ENCODE measurements around the gene JAKMIP1.

- TF ChIP-seq CTCF (IDR thresholded peaks at IDR 0.05): no peak
- TF ChIP-seq POLR2A (IDR thresholded peaks at IDR 0.05): no peak
Observed at GRCh38 chr4:6228158-6229067, 28.1 kb upstream of the JAKMIP1 start.
